Measurements from ENCODE around the gene ARAP2.

ARAP2 gene

DNA sequence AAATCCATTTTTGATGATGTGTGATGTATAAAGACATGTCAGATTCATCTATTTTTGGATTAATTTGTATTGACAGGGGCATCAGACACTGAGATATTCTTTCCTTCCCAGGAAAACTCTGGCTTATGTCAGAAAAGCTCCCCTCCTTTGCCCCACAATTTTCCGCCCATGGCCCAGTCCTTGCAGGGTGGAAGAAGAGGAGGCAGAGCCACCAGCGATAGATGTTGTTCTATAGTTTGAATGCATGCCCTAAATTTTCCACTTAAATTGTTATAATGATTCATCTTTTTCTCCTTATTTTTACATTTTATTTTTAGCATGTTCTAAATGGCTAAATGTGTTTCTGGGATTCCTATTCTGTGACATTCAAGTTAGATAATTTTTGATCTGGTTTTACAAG, 149.3 kb downstream of the ARAP2 start:
- no peak for DNase-seq

DNA sequence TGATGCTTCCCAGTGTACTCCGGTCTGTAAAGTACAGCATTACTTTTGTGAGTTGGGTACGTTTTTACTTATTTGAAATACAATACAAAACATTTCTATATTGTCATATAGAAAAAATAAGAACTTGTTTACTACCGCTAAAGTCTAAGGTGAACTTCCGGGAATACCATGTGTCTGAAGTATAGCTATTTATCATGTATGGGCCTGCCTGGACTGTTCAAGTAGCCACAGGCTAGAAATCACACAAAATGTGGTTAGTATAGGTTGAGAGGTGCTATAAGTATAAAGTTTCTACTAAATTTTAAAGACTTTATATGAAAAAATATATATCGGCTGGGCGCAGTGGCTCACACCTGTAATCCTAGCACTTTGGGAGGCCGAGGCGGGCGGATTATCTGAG, 152.3 kb downstream of the ARAP2 start:
- no peak for DNase-seq

DNA sequence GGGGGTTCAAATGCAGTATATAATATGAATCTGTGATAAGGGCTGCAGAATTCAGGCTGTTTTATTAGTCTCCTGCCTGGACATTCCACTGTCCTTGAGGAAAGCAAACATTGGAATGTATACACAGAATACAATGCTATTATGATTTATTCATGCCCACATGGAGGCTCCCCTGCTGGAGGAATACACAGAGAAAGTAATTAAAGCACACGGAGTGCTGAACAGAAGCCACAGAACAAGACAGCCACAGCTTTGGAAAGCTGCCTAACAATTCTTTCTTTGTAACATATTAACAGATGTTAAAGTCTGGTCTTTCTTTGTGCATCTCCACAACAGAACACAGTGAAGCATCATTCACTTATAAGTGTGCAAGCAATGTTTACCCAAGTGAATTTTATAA, 155.8 kb downstream of the ARAP2 start:
- no peak for DNase-seq

GRCh38 chr4:36086261-36086786, 158.0 kb downstream of the ARAP2 start:
- DNase-seq, result no peak

GRCh38 chr4:36082817-36083216, 161.5 kb downstream of the ARAP2 start:
- no peak for DNase-seq

DNA sequence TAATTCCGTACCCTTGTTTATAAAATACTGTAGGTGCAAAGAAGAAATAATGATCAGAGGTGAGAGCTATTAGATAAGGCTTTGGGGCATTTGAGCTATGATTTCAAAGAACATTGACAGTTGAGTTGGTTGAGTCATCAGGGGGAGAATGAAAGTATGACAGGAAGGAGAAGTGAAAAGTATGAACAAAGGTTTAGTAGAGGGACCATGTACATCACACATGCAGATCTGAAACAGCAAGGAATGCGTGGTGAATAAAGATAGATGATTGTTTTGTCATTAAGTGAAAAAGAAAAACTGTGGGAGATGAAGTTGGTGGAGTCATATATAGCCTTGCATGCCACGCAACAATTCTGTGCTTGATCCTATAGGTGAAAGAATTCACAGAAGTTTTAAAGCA, 163.1 kb downstream of the ARAP2 start:
- no peak for DNase-seq

DNA sequence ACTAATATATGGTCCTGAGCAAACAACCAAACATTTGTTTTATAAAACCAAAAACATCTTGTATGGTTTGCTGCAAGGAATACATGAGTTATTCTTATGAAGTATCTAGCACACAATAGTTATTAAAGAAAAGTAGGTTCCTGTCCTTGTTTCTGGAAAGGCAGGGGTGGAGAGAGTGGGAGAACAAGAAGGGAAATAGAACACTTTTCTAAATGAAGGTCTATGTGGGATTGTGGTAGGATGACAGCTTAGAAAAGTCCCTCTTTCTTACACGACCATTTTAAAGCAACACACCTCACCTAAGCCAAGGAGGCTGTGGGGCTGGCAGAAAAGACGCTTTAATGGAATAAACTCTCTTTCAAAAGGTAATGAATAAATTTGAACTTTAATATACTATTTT, 164.6 kb downstream of the ARAP2 start:
- no peak for DNase-seq

GRCh38 chr4:36078319-36078718, 166.0 kb downstream of the ARAP2 start:
- DNase-seq, result no peak

DNA sequence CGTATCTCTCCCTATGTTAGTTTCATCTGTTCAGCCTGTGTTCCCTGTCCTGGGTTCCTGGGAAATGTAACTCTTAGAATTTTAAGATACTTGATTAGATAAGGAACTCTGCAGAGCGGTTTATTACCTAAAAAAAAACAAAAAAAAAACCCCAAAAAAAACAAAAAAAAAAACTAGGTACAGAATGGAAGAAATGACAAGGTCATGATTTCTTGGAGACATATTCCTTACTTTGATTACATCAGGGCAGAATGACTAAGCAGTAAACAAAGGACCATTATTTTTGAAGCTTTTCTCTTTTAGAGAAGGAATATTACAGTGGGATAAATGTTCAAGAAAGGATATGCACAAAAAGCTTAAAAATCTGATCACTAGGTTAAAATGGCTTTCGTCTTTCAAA, 171.8 kb downstream of the ARAP2 start:
- no peak for DNase-seq

- DNase-seq, result no peak
Measured at GRCh38 chr4:36067116-36067515, 177.2 kb downstream of the ARAP2 start.

DNA sequence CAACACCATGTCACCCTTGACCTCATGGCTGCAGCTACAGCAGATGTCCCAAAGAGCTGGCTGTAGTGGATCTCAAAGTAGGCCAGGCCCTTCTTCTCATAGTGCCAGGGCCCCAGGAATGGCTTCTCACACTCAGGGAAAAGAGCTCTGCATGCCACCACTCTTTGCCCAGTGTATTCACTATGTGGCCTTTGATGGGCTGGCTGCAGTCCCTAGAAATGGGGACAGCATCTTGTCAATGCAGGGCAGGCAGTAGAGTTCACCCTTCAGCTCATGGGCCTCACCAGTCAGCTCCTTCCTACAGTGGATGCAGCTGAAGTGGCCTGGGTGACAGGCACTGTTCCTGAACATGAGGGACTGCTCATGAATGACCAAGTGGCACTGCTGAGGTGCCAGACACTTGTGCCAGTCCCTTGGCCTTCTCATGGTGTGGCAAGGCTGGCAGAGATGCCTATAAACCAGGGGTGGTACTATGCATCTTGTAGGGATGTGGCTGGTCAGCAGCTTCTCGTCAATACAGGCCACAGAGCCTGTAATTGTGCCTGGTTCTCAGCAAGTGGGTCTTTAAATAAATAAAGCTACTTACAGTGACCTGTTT, 178.9 kb downstream of the ARAP2 start:
- no peak for DNase-seq

DNA sequence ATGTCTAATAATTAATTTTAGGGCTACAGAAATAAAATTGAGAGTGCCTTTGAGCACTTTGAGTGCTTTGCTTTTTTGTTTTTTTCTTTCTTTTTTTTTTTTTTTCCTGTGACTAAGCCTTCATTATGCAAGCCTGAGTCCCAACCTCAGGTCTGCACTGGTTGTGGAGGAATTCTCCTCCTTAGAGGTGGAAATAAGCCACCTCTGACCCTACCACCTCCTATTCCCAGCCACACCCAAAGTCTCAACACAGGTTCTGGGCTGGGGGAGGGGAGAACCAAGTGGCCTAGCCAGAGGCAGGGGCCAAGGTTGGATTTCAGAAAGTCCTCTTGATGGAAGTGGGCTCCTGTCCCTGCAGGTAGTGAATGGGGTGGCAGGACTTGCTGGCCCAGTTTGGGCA, 180.2 kb downstream of the ARAP2 start:
- no peak for DNase-seq

DNA sequence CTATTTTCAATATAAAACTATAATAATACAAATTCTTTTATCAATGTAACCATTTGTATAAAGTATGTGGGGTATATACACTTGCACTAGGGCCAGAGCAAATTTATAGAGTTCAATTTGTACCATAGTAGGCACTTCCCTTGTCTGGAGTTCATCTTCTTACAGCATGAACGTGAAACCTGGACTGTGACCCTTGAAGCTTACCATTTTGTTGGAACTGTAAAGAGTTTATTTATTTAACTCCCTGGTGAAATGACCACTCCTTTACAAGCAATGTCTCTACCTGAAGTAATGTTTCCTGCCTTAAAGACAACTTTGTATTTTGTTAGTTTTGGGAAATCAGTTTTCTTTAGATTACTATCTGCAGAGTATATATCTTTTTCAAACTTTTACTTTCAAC, 188.2 kb downstream of the ARAP2 start:
- DNase-seq, result no peak

- no peak for DNase-seq
Measured at GRCh38 chr4:36054694-36055422, 189.5 kb downstream of the ARAP2 start.

- no peak for DNase-seq
Measured at GRCh38 chr4:36053930-36054329, 190.4 kb downstream of the ARAP2 start.

- no peak for DNase-seq
Measured at GRCh38 chr4:36051634-36052033, 192.7 kb downstream of the ARAP2 start.

DNA sequence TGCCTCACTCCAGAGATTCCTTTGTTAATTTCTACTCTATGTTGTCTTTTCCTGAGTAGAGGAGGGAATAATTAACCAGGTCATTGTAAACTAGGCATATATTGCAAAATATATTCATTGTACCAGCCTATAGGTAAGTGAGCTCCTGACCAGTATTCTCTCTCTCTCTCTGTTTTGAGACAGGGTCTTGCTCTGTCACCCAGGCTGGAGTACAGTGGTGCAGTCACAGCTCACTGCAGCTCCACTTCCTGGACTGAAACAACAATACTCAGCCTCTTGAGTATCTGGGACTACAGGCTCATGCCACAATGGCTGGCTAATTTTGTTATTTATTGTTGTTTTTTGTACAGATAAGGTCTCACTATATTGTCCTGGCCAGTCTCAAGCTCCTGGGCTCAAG, 198.3 kb downstream of the ARAP2 start:
- DNase-seq, result no peak

DNA sequence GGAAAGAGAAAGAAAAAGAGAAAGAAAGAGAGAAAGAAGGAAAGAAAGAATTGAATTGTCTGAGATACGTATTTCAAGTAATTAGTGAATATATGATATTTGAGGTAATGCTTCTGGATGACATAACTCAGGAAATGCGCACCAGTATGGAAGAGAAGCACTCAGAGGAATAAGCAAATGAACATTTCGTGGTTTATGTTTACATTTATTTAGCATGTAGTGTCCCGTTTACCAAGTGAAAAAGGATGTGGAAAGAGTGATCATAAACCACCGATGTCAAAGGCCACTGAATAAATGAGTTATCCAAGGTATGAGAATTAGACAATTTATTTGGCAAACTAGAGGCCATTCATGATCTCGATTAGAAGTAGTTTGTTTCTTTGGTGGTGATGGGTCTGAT, 200.4 kb downstream of the ARAP2 start:
- DNase-seq, result no peak

DNA sequence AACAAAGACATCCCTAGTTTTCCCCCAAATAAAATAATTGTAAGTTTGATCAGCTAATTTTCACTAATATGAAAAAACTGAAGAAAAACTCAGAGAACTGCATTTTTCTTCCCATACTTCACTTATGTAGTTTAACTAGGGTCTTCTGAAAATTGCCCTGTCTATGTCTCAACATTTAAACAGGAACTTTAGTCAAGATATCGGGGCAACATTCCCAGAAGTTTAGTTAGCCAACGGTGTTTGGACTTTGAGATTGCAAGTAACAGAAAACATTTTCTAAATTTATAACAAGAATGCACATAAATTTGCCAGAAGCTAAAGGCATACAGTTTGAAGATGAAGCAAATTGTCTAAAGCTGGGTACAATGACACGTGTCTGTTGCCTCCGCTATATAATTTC, 201.1 kb downstream of the ARAP2 start:
- DNase-seq, result no peak

- no peak for DNase-seq
Measured at GRCh38 chr4:36042122-36042970, 202.0 kb downstream of the ARAP2 start.

- no peak for DNase-seq
Measured at GRCh38 chr4:36041340-36041739, 203.0 kb downstream of the ARAP2 start.

DNA sequence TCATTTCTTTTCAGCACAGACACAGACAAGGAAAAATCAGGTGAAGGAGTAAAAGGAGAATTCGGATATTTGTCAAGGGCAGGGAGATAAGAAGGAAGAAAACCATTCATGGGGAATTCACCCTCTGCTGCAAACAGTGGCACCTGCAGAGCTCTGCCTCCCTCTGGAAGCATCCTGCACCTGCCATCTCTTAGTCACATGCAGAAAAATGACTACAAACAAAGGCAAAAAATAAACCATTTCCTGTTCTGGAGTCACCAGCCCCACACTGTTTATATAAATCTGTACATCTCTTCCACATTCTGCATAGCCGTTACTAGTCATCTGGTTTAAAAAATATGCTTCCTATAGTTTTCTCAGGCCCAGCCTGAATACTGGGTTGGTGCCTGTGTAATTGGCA, 205.3 kb downstream of the ARAP2 start:
- no peak for DNase-seq

- no peak for DNase-seq
Measured at GRCh38 chr4:36038491-36038890, 205.8 kb downstream of the ARAP2 start.

DNA sequence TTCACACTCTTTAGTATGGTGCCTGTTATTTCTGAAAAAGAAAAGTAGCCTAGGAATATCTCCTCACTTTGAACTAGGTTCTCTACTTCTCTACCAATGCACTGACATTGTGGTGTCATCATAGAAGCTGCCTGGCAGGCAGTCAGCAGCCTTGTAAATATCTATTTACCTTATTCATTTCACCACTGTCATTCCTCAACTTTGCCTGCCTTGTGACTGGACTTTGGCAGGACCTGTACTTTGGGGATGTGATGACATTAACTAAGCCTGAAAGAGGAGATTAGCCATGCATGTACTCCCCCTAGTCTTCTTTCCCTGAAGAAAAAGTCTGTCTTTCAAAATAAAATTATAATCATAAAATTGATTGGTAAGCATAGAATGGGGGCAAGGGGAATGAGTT, 207.2 kb downstream of the ARAP2 start:
- no peak for DNase-seq
